HepG2 (cell line): ENCODE measurements around the gene CADM1. TPM values are rescaled to one million over a fixed set of nuclear protein-coding genes. Genes with fewer than 3 reads are reported as not detected.

ENCODE experiments used
- ATAC-seq: fragments of 200-7000 bp; cut with Tn5 transposase; 3 replicates; pipeline ENCODE4 v1.9.1; 2020; ENCODE audit warnings: mild to moderate bottlenecking, moderate library complexity
- BruUV-seq: library from RNA; stranded (reverse); fragments of 400-500 nt; replicated peaks from 2 replicates; lab custom pipeline; 2021; lab: Mats Ljungman, UMichigan
- CTCF ChIA-PET: fragments of 300-600 bp; formaldehyde crosslinking; extraction: SDS; loops from one replicate; lab custom pipeline; 2021; ENCODE audit warnings: low total read pairs, inconsistent platforms, low intra/inter-chr PET ratio; lab: Yijun Ruan, JAX
- POLR2A ChIA-PET: fragments of 350-600 bp; sonication (Branson Sonifier 250); formaldehyde crosslinking; loops from one replicate; lab custom pipeline; 2020; ENCODE audit warnings: antibody characterized with exemption, inconsistent platforms; lab: Yijun Ruan, JAX
- DNase-seq: peaks from one replicate; pipeline ENCODE4 v3.0.0-alpha.2; 2015; ENCODE audit warnings: low spot score
- FAIRE-seq: peaks from 3 replicates; lab custom pipeline; 2011; peaks lifted over from hg19 to GRCh38; lab: Jason Lieb, UNC
- H2AFZ ChIP-seq: one replicate; pipeline ENCODE4 v1.6.1; 2011; ENCODE audit warnings: low read length, inconsistent platforms
- H3K27ac ChIP-seq: fragments of 300-600 bp; 3 replicates; pipeline ENCODE4 v1.8.0; 2011; ENCODE audit warnings: mixed run types, mild to moderate bottlenecking, mixed read lengths, low read length, inconsistent platforms; ENCODE audit not compliant: insufficient read depth; ENCODE audit errors: extremely low read length
- H3K27me3 ChIP-seq, 2 experiments: fragments of 200-600 bp in 1 of 2; 2 replicates in 1 of 2; 3 replicates in 1 of 2; pipeline versions ENCODE4 v1.6.0 to v1.8.0; 2011; ENCODE audit warnings: low read length in 2 of 2, mild to moderate bottlenecking in 2 of 2, moderate library complexity in 2 of 2, inconsistent platforms in 1 of 2; ENCODE audit not compliant: insufficient read depth in 2 of 2, control insufficient read depth in 1 of 2
- H3K36me3 ChIP-seq, 2 experiments: fragments of 200-600 bp in 1 of 2; replicated peaks in 1 of 2; 2 replicates in 1 of 2; 3 replicates in 1 of 2; pipeline versions ENCODE4 v1.5.1 to v1.8.0; 2011; ENCODE audit warnings: low read length in 2 of 2, inconsistent platforms in 1 of 2; ENCODE audit not compliant: insufficient read depth in 2 of 2, control insufficient read depth in 1 of 2
- H3K4me1 ChIP-seq: 2 replicates; pipeline ENCODE4 v1.5.1; 2012; ENCODE audit warnings: low read length, inconsistent platforms; ENCODE audit not compliant: insufficient read depth
- H3K4me2 ChIP-seq: 2 replicates; pipeline ENCODE4 v1.6.0; 2011; ENCODE audit warnings: low read depth, low read length, inconsistent platforms
- H3K4me3 ChIP-seq, 3 experiments: fragments of 200-600 bp in 1 of 3; sonication (generic), shearing (Covaris generic) in 1 of 3; replicated peaks in 1 of 3; 2 replicates each; pipeline ENCODE4 v1.5.1; 2011 to 2016; ENCODE audit warnings: low read length in 3 of 3, inconsistent platforms in 2 of 3, low read depth in 2 of 3, mild to moderate bottlenecking in 2 of 3, control low read depth in 1 of 3, mixed read lengths in 1 of 3; ENCODE audit not compliant: insufficient read depth in 1 of 3
- H3K79me2 ChIP-seq: one replicate; pipeline ENCODE4 v1.6.1; 2011; ENCODE audit warnings: low read length, inconsistent platforms; ENCODE audit not compliant: insufficient read depth
- H3K9ac ChIP-seq: 2 replicates; pipeline ENCODE4 v1.6.0; 2011; ENCODE audit warnings: mild to moderate bottlenecking, low read depth, low read length, inconsistent platforms; ENCODE audit not compliant: insufficient read depth
- H3K9me3 ChIP-seq: 2 replicates; pipeline ENCODE4 v1.5.1; 2012; ENCODE audit warnings: mild to moderate bottlenecking, low read length
- H4K20me1 ChIP-seq: 2 replicates; pipeline ENCODE4 v1.6.0; 2011; ENCODE audit warnings: inconsistent platforms, mild to moderate bottlenecking, low read length, moderate library complexity; ENCODE audit not compliant: insufficient read depth
- EEA1 ChIP-seq: sonication (generic); formaldehyde crosslinking; IDR thresholded peaks from 2 replicates; pipeline ENCODE4 v1.5.1; 2020; ENCODE audit warnings: mild to moderate bottlenecking, missing genetic modification reagents, borderline replicate concordance
- HCFC1 ChIP-seq: fragments of 150-350 bp; IDR thresholded peaks from 2 replicates; pipeline ENCODE4 v1.6.1; 2014; ENCODE audit warnings: low read depth, low read length
- HNRNPUL1 ChIP-seq: fragments of 200-400 bp; formaldehyde crosslinking; IDR thresholded peaks from 2 replicates; pipeline ENCODE4 v1.6.1; 2017; ENCODE audit warnings: low read depth, mild to moderate bottlenecking, low read length, moderate library complexity
- KDM5A ChIP-seq: fragments of 200-600 bp; sonication (generic); IDR thresholded peaks from 2 replicates; pipeline ENCODE4 v1.7.0; 2018; ENCODE audit warnings: antibody characterized with exemption, mild to moderate bottlenecking, low read length, borderline replicate concordance
- MAZ ChIP-seq, 2 experiments: sonication (generic) in 1 of 2; formaldehyde crosslinking in 1 of 2; IDR thresholded peaks; 2 replicates each; pipeline versions ENCODE4 v1.5.0 to v1.6.1; 2012 to 2020; ENCODE audit warnings: low read depth in 2 of 2, mild to moderate bottlenecking in 2 of 2, borderline replicate concordance in 1 of 2, improper control_type of control experiment in 1 of 2, low read length in 1 of 2, missing genetic modification reagents in 1 of 2, moderate library complexity in 1 of 2
- NFIC ChIP-seq: IDR thresholded peaks from 2 replicates; pipeline ENCODE4 v1.6.1; 2012; ENCODE audit warnings: mild to moderate bottlenecking, low read length, inconsistent platforms
- PTBP1 ChIP-seq: fragments of 200-400 bp; formaldehyde crosslinking; IDR thresholded peaks from 2 replicates; pipeline ENCODE4 v1.6.1; 2018; ENCODE audit warnings: low read length, low read depth; ENCODE audit not compliant: poor library complexity, severe bottlenecking
- ZBTB7A ChIP-seq: sonication (generic); formaldehyde crosslinking; IDR thresholded peaks from 2 replicates; pipeline ENCODE4 v1.8.0; 2022; ENCODE audit warnings: mild to moderate bottlenecking, missing genetic modification reagents
- ZFY ChIP-seq: sonication (generic); formaldehyde crosslinking; IDR thresholded peaks from 2 replicates; pipeline ENCODE4 v1.4.0; 2020; ENCODE audit warnings: missing genetic modification reagents
- ZNF232 ChIP-seq: sonication (generic); formaldehyde crosslinking; IDR thresholded peaks from 2 replicates; pipeline ENCODE4 v1.4.0; 2020; ENCODE audit warnings: missing genetic modification reagents, borderline replicate concordance
- ZNF3 ChIP-seq: IDR thresholded peaks from 2 replicates; pipeline ENCODE4 v1.7.0; 2017; ENCODE audit warnings: inconsistent platforms
- ZNF552 ChIP-seq: sonication (generic); formaldehyde crosslinking; IDR thresholded peaks from 2 replicates; pipeline ENCODE4 v1.9.0; 2022; ENCODE audit warnings: missing genetic modification reagents, mild to moderate bottlenecking, borderline replicate concordance
- ZNF775 ChIP-seq: sonication (generic); formaldehyde crosslinking; IDR thresholded peaks from 2 replicates; pipeline ENCODE4 v1.4.0; 2020; ENCODE audit warnings: missing genetic modification reagents, mild to moderate bottlenecking, moderate library complexity, borderline replicate concordance
- WGBS: methylation state at CpG from one replicate; pipeline ENCODE4 v1.1.6; 2017; ENCODE audit warnings: low lambda C conversion rate; 5-methylcytosine and 5-hydroxymethylcytosine counted together
- in situ Hi-C: cut with HindIII; loops from 2 replicates; pipeline ENCODE4 v1.10.0; 2017; ENCODE audit warnings: low pct_unique_long_range_greater_than_20kb; ENCODE audit not compliant: extremely low pct_ligation_motif_present
- intact Hi-C: fragments of 100-400 bp; cut with micrococcal nuclease; formaldehyde crosslinking; loops from one replicate; pipeline ENCODE4 v1.10.0; 2022; ENCODE audit not compliant: unreplicated experiment
- polyA plus RNA-seq, 8 experiments: library from polyadenylated mRNA; depleted of rRNA in 3 of 8; stranded (reverse) in 7 of 8; unstranded in 1 of 8; fragments of >200 nt; fragmentation: Illumina TruSeq in 4 of 8; extraction: Trizol in 4 of 8; gene quantifications; 2 replicates each; pipeline versions ENCODE4 v1.2.1 to v1.2.3, GENCODE V29; 2011 to 2016; ENCODE audit warnings: low read depth in 4 of 8, missing spikeins in 1 of 8, mixed read lengths in 1 of 8; ENCODE audit not compliant: insufficient read depth in 1 of 8
- total RNA-seq, 5 experiments: library from RNA; depleted of rRNA; stranded (reverse); fragments of >200 nt; fragmentation: Illumina TruSeq; extraction: Trizol; gene quantifications; 2 replicates each; pipeline ENCODE4 v1.2.3, GENCODE V29; 2016; ENCODE audit warnings: low read depth in 1 of 5
- TF ChIP-seq, protein P1 (sequence below): IDR thresholded peaks from 2 replicates; pipeline ENCODE4 v1.6.1; 2016; ENCODE audit warnings: mild to moderate bottlenecking
- TF ChIP-seq, protein P2 (sequence below): fragments of 450-650 bp; IDR thresholded peaks from 2 replicates; pipeline ENCODE4 v1.6.1; 2017
- TF ChIP-seq, protein P3 (sequence below): IDR thresholded peaks from 2 replicates; pipeline ENCODE4 v1.6.1; 2016

Gene CADM1
- total and polyA plus RNA-seq, 2 of the 13 experiments (the other 11 are each of a cell fraction or from before 2014, with no cell fraction given): 71.3 to 122 TPM

DNA sequence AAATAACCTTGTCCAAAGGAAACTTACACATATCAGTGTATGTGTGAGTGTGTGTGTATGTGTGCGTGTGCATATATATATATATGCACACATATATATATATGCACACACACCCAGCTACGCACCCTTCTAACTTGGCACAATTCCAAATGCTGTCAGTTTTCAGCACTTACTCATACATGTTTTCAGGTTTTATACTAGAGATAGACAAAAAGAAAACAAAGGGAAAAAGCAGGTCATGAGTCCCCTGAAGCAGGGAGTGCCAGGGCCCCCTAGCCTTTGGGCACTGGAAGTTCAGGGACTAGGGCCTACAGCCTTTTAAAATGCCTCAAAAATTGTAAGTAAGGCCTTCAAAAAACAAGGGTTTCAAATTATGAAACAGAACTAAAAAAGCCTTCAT, 265.4 kb downstream of the CADM1 start:
- TF ChIP-seq EEA1 (CRISPR knock-in tag) (no peak), HNRNPUL1 (no peak), ZNF552 (no peak), PTBP1 (no peak), ZNF3 (CRISPR knock-in tag) (no peak), KDM5A (no peak), HCFC1 (no peak), ZNF775 (CRISPR knock-in tag) (no peak), ZFY (CRISPR knock-in tag) (no peak), ZNF232 (CRISPR knock-in tag) (no peak), ZBTB7A (CRISPR knock-in tag) (no peak), MAZ (IDR thresholded peaks at IDR 0.05; ENCODE audit: borderline replicate concordance, low read depth, low read length) (no peak), MAZ (CRISPR knock-in tag; IDR thresholded peaks at IDR 0.05; ENCODE audit: low read depth) (no peak), NFIC (no peak)
- TF ChIP-seq, protein P1, sequence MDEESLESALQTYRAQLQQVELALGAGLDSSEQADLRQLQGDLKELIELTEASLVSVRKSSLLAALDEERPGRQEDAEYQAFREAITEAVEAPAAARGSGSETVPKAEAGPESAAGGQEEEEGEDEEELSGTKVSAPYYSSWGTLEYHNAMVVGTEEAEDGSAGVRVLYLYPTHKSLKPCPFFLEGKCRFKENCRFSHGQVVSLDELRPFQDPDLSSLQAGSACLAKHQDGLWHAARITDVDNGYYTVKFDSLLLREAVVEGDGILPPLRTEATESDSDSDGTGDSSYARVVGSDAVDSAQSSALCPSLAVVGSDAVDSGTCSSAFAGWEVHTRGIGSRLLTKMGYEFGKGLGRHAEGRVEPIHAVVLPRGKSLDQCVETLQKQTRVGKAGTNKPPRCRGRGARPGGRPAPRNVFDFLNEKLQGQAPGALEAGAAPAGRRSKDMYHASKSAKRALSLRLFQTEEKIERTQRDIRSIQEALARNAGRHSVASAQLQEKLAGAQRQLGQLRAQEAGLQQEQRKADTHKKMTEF (CRISPR knock-in tag): no peak
- TF ChIP-seq, protein P2, sequence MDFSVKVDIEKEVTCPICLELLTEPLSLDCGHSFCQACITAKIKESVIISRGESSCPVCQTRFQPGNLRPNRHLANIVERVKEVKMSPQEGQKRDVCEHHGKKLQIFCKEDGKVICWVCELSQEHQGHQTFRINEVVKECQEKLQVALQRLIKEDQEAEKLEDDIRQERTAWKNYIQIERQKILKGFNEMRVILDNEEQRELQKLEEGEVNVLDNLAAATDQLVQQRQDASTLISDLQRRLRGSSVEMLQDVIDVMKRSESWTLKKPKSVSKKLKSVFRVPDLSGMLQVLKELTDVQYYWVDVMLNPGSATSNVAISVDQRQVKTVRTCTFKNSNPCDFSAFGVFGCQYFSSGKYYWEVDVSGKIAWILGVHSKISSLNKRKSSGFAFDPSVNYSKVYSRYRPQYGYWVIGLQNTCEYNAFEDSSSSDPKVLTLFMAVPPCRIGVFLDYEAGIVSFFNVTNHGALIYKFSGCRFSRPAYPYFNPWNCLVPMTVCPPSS: no peak
- TF ChIP-seq, protein P3, sequence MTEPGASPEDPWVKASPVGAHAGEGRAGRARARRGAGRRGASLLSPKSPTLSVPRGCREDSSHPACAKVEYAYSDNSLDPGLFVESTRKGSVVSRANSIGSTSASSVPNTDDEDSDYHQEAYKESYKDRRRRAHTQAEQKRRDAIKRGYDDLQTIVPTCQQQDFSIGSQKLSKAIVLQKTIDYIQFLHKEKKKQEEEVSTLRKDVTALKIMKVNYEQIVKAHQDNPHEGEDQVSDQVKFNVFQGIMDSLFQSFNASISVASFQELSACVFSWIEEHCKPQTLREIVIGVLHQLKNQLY (CRISPR knock-in tag): no peak
- peaks cover 8 to 36% of the 10 kb centered on the region in 2 experiments for H3K36me3 ChIP-seq
- in situ Hi-C loops: no loop called here
- BruUV-seq: no TSS peak
- H3K4me3 ChIP-seq: no peak overlapping the region
- H3K27ac ChIP-seq: no peak overlapping the region
- DNase-seq (no peak), FAIRE-seq (no peak), ATAC-seq (no peak)
- intact Hi-C loops: no loop called here
- no peaks in the 10 kb centered on the region; the same call in 1 of the 2 replicates for H4K20me1 ChIP-seq
- no peak overlapping the region for H2AFZ ChIP-seq
- ChIA-PET CTCF (no interaction called here), POLR2A (no interaction called here)
- no peaks in the 10 kb centered on the region for H3K79me2 ChIP-seq
- WGBS: 99% methylated on average over 2 of the region's 2 CpGs
- H3K4me1 ChIP-seq: no peaks in the 10 kb centered on the region
- no peaks in the 10 kb centered on the region for H3K27me3 ChIP-seq
- H3K9ac ChIP-seq: no peak overlapping the region
- no peaks in the 10 kb centered on the region for H3K9me3 ChIP-seq
- no peak overlapping the region for H3K4me2 ChIP-seq
